ENCODE measurements around the gene PRKACA.
"Not testable (repeated sequence)": the region's sequence is repeated elsewhere in the genome, so short reads cannot be mapped to it uniquely, and the experiment has no call there.

Gene PRKACA

GRCh38 chr19:14147797-14148605, 30.4 kb upstream of the PRKACA start:
- no peak for DNase-seq

GRCh38 chr19:14146789-14147216, 29.2 kb upstream of the PRKACA start:
- no peak for DNase-seq

GRCh38 chr19:14146169-14146568, 28.6 kb upstream of the PRKACA start:
- not testable (repeated sequence) for DNase-seq

- DNase-seq: no peak
Measured at GRCh38 chr19:14145381-14145780, 27.8 kb upstream of the PRKACA start.

GRCh38 chr19:14142262-14143190, 25.0 kb upstream of the PRKACA start:
- DNase-seq: no peak

- DNase-seq: no peak
Measured at GRCh38 chr19:14141041-14141440, 23.5 kb upstream of the PRKACA start.

- DNase-seq: peak; percentile 85
Measured at GRCh38 chr19:14139944-14140343, 22.4 kb upstream of the PRKACA start.

GRCh38 chr19:14138576-14139265, 21.2 kb upstream of the PRKACA start:
- DNase-seq: no peak

GRCh38 chr19:14136509-14137281, 19.1 kb upstream of the PRKACA start, which contains the start of gene ASF1B:
TSS of gene ASF1B (minus strand) at chr19:14136589. CDS start at chr19:14136456, 133 bp downstream.
- DNase-seq: peak; percentile 100

GRCh38 chr19:14135985-14136508, 18.5 kb upstream of the PRKACA start:
- DNase-seq: no peak

- DNase-seq: no peak
Measured at GRCh38 chr19:14135355-14135754, 17.8 kb upstream of the PRKACA start.

GRCh38 chr19:14127929-14128509, 10.5 kb upstream of the PRKACA start:
- peak; percentile 63 for DNase-seq

- DNase-seq: no peak
Measured at GRCh38 chr19:14127176-14127575, 9.6 kb upstream of the PRKACA start.

GRCh38 chr19:14122924-14123323, 5.4 kb upstream of the PRKACA start:
- DNase-seq: no peak

GRCh38 chr19:14120497-14120780, 2.9 kb upstream of the PRKACA start:
- DNase-seq: no peak

- DNase-seq: no peak
Measured at GRCh38 chr19:14119644-14120496, 2.3 kb upstream of the PRKACA start.

GRCh38 chr19:14119146-14119545, 1.6 kb upstream of the PRKACA start:
- no peak for DNase-seq

- DNase-seq: peak; percentile 94
Measured at GRCh38 chr19:14118165-14119051, 846 bp upstream of the PRKACA start.

GRCh38 chr19:14116918-14117578, 514 bp downstream of the PRKACA start:
- no peak for DNase-seq
